Measurements from ENCODE around the gene TSEN2.

- TF ChIP-seq CTCF (IDR thresholded peaks at IDR 0.05) (no peak), POLR2A (IDR thresholded peaks at IDR 0.05) (no peak)
Measured at GRCh38 chr3:12561397-12561796, 77.1 kb downstream of the TSEN2 start.

All from transverse colon (tissue), 3 donors.